ENCODE measurements around the gene TRAPPC12.

TRAPPC12 gene

DNA sequence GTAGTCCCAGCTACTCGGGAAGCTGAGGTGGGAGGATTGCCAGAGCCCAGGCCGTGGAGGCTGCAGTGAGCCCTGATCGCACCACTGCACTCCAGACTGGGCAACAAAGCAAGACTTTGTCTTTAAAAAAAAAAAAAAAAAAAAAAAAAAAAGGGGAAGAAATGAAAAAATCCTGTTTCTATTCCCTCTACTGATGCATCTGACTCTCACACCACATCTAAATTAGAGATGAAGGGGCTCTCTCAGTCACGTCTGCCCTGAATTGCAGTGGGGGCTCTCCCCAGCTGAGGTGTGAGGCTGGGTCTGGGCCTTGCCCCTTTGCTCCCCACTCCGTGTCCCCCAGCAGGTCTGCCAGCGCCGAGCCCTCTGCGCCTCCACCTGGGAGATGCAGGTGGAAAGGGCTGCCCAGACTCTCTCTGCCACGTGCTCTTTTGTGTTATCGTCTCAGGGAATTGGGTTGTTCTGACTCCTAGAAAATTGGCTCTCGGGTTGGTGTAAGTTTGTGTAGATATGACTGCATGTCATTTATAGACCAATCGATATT lies 30.2 kb downstream of the TRAPPC12 start:
- no peak for DNase-seq

DNA sequence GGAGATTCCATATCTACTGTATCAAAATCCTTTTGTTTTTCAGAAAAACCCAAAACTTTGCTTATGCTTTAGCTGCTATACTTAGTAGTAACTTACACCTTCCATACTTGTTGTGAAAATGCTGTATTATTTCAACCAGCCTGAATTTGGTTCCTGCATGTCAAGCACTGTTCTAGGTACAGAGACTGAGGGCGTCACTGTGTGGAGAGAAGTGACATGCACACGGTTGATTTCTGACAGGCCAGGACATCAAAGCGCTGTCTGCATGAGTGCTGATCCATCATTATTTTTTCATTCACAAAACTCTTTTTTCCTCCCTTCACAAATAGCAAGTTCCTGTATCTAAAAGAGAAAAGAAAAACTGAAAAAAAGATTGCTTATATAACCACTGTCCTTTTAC lies 31.6 kb downstream of the TRAPPC12 start:
- no peak for DNase-seq

DNA sequence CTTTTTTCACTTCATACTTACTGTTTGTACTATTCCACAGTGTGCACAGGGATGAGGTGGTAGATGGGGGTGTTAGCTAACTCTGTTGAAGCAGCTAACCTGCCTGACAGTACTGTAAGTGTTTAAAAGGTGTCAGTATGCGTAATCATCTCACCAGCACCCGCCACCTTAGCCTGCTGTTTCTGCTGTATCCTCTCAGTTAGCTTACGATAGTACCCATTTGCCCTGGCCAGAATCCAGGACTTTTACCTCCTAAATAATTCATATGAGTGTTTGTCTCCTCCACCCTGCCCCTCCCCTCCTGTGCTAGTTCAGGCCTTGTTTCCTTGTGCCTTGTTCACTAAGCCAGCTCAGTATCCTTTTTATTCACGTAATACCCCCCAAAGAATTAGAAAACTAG lies 34.2 kb downstream of the TRAPPC12 start:
- no peak for DNase-seq

DNA sequence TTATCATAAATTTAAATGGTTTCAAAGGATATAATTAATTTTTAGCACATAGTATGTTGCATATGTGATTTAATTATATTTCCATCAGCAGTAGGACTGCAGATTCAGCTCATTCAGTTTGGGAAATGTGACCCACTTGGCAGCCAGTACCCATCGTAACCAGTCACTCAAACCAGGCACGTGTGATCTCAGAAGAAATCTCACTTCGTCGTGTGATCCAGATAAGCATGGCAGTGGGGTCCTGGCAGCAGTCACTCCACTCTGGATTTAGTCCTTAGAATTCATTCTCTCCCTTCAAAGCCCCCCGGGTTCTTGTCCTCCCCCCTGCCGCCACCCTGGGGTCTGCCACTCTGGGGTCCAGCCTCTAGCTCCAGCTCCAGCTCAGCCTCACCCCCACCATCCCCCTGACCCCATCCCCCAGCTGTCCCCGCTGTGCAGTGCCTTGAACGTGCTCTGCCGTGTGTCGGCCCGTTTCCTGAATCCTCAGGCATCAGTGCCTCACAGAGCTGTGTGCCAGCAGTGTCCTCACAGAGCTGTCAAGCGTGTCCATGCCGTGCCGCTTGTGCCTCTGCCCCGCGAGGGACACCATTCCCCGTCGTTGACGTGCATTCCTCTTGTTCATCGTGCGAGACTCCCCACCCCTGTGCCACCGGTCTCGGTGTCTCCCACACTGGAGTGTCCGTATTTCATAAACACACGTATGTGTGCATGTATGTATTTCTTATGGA lies 34.8 kb downstream of the TRAPPC12 start:
- no peak for DNase-seq

DNA sequence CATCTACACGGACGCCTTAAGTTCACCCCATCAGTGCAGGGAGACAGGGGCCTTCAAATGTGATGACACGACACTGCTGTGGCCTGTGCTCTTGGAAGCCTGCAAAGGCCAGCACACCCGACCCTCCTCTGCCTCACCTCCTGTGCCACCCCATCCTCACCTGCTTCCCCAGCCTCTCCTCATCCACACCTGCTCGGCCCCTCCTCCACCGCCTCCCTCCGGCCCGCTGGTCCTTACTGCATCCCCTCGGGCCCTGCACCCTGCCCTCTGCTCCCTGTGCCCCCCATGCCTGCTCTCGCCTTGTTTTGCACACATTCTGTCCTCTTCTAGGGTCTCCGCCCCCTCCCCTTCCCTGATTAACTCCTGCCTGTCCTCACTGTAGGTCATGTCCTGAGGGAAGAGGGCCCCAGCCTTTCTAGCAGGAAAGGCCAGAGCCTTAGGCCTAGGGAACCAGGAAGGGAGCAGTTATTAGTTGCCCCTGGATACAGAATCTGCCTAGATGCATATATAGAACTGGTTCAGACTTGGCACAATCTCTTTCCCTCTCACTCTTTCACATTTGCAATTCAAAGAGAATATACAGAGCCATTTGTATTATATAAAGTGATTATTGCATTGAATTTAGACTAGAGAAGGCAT lies 39.4 kb downstream of the TRAPPC12 start:
- DNase-seq: no peak

DNA sequence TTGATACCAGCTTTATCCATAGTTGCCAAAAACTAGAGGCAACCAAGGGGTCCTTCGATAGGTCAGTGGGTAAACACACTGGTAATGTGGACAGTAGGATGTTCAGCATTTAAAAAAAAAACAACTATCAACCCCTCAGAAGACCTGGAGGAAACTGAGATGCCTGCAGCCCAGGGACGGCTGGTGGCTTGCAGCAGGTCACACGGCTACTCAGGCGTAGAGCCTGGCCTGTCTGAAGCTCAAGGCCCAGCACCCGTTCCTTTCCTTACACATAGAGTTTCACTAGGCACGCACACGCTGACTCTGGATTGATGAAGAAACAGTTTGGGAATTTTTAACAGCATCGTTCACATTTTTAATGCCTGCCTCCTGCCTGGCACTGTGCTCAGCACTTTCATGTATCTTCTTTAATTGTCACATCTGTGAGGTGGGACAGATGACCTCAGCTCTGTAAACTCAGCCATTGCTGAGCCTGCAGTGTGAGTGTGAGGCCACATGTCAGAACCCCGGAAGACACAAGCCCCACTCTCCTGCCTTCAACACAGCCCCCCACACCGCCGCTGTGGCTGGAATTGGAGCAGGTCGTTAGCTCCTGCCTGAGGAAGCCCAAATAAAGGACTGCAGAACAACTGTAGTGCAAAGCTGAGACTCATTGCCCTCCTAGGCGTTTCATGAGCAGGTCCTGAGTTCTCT lies 40.7 kb downstream of the TRAPPC12 start:
- DNase-seq: no peak

DNA sequence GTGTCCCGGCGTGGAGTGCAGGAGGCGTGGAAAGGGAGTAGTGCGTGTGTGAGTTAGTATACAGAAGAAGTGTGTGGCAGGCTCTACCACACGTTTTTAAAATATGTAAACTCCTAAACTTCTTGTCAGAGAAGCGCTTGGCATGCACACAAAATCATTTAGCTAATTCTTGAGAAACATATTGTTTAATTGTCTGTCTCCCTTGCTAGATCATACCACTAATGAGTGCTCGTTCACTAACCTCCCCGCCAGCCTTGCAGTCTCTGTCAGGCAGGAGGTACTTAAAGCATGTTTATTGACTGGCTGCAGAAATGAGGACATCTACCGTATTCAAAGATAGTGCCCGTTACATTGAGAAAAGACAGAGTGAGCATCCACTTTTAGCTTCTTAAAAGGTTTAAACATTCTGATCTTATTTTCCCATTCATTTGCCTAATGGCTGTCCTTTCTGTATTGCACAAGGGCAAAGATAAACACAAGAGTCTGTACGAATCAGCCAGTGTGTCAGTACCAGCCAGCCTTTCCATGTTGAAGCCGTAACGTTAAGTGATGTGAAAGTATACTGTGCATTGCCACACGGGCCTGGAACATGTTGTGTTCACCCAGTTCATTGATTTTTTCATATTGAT lies 41.4 kb downstream of the TRAPPC12 start:
- DNase-seq: no peak

DNA sequence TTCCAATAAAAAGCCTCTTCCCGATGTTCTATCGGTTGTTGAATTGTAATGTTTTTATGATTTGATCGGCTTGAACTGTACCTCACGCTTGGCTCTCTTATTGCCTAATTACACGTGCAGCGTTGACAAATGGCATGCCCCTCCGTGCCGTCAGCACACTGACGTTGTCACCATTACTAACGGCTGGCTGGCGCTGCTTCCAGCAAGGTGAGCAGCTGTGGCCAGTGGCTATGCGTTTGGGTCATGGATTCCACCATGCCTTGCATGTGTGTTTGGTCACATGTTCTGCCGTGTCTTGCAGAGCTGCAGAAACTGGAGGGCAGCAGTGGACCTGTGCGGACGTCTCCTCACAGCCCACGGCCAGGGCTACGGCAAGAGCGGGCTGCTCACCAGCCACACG lies 42.1 kb downstream of the TRAPPC12 start:
- no peak for DNase-seq

DNA sequence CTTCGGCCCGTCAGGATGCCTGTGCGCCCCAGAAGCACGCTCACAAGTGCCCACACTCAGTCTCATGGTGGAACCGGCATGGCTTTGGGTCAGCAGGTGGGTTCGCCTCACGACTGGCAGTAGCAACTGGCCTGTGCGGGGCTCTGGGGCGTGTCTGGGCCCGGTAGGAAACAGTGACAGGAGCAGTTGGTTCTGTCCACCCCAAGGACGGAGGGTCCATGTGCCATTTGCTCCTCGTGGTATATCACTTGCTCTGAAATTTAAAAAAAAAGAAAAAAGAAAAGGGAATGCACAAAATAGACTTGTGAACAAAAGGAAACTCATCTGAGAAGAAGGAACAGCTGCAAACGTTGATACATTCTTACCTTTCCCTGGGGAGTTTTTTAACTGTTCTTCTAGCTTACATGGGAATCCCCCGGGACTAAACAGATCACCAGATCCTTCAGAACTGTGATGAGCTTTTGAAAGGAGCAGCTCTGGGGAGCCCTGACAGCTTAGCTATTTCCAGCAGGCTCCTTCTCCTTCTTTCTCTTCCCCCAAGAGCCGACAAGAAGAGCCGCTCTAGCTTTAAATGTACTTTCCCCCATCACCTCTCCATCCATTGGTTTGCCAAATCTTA lies 42.8 kb downstream of the TRAPPC12 start:
- DNase-seq: no peak

DNA sequence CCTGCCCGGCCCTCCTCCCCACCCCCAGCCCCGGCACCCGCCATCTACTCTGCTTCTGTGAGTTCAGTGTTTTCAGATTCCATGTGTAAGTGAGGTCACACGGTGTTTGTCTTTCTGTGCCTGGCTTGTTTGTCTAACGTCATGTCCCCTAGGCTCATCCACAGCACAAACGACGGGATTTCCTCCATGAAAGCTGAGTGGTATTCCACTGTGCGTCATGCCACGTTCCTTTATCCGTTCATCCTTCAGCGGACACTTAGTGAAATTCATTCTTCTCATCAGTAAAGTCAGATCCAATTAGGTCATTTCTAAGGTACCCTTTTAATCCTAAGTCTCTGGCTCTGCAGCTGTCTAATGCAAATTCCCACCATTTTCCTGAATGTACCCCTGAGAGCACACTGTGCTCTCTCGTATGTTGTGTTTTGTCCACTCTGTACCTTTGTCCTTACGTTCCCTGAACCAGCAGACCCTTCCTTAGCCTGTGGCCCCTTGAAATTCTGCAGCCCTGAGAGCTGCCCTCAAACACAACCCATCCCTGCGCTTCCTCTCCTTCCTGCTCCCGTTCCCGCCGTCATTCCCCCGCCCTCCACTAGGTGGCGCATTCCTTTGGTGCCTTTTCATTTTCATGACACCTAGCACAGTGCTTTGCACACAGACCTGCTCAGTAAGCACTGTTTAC lies 44.1 kb downstream of the TRAPPC12 start:
- peak; percentile 76 for DNase-seq

DNA sequence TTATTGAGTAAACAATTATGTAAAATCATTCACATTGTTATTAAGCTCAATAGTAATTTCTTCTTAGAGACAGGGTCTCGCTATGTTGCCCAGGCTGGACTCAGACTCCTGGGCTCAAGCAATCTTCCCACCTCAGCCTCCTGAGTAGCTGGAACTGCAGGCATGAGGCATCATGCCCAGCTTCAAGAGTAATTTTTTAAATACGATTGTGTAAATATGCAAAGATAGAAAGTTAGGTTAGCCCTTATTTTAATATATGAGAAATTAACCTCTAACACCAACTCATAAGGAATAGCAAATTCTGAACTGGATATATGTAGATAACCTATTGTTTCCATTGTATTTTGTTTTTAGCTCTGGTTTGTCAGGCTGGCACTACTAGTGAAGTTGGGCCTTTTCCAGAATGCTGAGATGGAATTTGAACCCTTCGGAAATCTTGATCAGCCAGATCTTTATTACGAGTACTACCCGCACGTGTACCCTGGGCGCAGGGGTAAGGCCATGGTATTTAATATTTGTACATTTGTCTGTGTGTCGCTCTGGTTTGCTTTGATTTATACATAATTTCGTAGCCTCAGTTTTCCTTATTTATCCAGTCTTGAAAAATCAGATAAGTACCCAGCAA lies 44.8 kb downstream of the TRAPPC12 start:
- DNase-seq: no peak

DNA sequence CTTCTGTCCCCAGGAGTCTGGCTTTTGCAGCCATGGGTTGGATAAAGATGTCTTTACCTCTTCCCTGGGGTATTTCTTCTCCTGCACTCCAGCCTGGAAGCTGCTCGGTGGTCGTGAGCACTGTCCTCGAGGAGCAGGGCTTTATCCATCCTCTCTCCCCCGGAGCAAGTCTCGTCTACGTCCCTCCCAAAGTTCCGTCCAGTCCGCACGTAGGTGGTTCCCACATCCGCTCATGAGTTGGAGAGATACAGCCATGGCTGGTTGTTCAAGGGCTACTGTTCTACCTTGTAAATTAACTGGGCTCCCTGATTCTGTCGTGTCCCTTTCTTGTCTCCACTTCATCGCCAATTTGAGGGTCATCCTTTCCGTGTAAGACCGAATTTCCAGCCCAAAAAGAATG lies 47.1 kb downstream of the TRAPPC12 start:
- DNase-seq: no peak

DNA sequence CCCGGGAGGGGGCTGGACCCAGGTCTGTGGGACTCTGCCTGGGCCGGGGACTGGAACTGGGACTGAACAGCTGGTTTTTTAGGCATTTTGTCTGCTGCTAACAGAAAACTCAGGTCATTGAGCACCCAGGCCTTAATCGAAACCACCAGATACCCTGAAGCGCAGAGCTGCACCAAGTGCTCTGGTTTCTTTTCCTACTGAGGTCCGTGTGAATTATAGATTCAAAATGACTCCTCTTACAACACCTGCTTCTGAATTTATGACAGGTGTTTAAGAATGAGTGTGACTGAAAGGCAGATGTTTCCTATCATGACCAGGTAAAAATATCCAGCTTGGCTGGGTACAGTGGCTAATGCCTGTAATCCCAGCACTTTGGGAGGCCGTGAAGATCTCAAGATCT lies 47.8 kb downstream of the TRAPPC12 start:
- no peak for DNase-seq

DNA sequence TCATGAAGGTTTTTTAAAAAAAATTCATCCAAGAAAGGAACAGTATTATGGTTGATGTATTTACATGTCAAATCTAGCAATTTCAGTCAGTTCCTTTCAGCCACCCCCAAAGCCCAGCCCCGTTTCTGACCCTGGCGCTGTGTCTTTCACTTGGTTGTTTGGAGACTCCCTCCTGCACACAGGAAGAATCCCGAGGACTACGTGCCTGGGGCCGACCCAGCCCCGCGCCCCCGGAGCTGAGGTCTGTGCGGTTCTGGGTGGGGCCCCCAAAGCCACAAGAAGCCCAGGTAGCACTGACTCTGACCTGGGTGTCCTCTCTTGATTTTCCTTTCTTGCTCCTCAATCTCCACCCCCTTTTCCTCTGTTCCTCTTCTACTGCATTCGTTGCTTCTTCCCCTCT lies 49.1 kb downstream of the TRAPPC12 start:
- no peak for DNase-seq

DNA sequence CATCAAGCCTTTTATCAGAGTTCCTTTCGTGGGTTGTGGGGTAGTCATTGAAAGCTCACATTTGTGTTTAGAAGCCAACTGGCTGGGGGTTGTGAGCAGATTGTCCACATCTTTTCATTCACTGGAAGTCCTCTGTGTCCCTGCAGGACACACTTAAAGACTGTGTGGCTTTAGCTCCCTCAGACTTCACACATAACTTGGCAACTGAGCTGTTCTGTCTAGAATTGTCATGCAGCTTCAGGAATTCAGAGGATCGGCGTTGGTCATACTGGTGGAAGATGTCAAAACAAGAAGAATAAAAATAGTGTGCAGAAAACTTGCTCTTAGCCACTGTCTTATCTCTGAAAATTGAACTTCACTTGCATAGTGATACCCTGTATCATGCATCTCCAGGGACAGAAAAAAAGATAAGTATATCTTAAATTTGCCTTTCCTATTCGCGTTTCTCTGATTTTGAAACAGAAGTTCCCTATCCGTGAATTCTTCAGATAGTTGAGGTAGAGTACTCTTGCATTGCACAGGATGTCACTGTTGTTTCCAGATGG lies 49.6 kb downstream of the TRAPPC12 start:
- no peak for DNase-seq

DNA sequence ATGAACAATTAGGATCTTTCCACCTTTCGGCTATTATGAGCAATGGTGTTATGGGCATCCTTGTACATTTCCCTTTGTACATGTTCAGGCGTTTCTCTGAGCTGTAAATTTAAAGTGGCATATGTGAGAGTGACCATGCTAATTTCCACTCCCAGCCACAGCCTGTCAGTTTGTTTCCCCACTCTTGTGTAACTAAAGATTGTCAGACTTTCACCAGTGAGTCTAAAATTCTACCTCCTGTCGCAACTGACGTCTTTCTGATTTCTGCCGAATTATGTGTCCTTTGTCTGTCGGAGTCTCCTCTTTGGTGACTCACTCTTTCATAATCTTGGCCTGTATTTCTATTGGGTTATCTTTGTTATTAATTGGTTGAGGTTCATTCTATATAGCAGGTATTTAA lies 50.7 kb downstream of the TRAPPC12 start:
- no peak for DNase-seq

DNA sequence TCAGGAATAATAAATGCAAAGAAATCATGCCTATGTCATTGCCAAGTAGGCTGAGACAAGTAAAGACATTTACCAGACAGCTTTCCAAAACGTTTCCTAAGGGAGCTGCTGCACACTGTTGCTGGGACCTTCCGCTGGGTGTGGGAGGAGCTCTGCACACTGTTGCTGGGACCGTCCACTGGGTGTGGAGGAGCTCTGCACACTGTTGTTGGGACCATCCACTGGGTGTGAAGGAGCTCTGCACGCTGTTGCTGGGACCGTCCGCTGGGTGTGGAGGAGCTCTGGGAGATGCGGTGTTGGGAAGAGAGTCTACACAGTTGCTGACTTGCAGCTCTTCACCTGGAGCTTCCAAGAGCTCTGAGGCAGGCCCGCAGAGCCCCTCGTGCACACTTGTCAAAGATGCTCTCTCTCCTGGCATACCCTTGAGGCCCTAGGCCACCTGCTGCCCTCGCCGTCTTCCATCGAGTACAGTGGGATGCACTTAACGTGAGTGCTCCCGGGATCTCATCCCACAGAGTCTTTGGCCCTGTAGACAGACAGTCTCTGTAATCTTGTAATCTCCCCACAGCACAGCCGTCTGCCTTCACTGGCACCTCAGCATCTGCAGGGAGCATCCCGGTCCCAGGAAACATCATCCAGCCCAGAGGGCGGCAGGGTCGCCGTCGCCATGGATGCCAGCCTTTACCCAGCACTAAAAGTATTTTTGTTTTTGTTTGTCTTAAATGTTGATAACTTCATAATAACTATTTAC lies 51.4 kb downstream of the TRAPPC12 start:
- DNase-seq: no peak

DNA sequence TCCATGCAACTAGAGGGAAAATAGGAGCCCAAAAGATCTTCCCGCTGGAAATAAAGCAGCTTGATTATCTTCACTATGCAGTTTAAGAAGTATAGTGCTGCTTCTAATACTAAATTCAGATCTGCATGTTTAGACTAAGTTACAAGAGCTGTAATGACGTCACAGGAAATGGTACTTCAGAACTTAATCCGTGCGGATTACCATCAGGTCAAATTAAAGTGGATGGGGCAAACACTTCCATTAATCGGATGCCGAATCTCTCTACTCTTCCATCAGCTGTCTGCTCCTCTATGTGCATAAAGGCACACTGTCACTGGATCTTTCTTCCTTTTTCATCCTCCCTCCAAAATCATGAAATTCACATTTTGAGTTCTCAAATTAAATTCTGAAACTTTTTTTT lies 52.6 kb downstream of the TRAPPC12 start:
- no peak for DNase-seq

DNA sequence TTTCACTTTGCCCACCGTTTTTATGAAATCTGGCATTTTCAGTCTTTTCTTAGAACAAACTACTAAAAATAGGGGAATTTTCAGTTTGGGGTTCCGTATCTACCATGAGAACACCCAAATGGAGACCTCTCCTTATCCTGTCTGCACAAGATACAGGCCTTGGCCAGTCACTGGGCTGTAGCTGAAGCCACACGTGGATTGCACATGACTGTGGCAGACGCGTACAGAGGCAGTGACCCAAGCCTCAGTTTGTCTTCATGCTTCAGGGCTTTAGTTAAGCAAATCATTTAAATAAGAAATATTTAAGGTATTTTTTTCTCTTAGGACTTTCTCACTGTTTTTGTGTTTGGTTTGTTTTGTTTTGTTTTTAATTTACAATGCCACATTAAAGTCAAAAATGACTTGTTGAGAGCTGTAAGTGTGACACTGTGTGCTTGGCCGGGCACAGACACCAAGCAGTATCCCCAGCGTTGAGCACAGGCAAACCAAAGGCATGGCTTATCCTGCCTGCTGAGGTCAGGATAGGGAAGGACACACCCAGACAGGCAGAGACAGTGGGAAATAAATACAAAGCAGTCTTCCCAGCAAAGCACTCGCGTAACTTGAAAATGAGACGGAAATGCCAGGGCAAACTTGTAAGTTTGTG lies 53.3 kb downstream of the TRAPPC12 start:
- DNase-seq: no peak

DNA sequence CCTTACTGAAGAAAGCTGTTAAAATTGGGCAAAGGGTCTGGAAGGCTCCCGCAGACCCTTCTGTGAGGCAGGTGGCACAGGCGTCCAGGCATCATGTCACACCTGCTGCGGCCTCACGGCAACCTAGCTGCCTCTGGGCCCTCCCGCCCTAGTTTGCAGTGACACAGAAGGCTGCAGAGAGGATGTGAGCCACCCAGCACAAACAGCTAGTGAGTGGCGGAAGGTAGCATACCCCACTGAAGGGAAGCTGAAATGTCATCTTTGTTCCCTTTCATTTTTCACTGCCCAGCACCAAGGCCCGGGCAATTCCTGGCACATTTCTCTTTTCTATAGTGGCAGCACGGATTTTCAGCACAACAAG lies 53.8 kb downstream of the TRAPPC12 start:
- DNase-seq: no peak

Data from stimulated activated CD4-positive, alpha-beta T cell treated with anti-CD3 and anti-CD28 coated beads, Interleukin-12 subunit alpha, Interleukin-12 subunit beta, amount 100 ng/mL, for 4 hours (primary cell).